Neural crest cell (in vitro differentiated cells): ENCODE data around the gene SELE. TPM values are rescaled to one million over a fixed set of nuclear protein-coding genes. Genes with fewer than 3 reads are reported as not detected.
A peak's percentile ranks its signal among the peaks of the same experiment; 100 is the strongest.

Experiments
- DNase-seq: peaks from one replicate; pipeline ENCODE4 v3.0.0; 2021; ENCODE audit warnings: low read depth, mixed read lengths, low spot score
- H3K27ac Mint-ChIP-seq: one replicate; pipeline ENCODE4 v1.8.0; 2021; ENCODE audit warnings: mild to moderate bottlenecking, mixed read lengths; ENCODE audit not compliant: unreplicated experiment
- H3K27me3 Mint-ChIP-seq: 2 replicates; pipeline ENCODE4 v1.8.0; 2021; ENCODE audit warnings: low read depth, mild to moderate bottlenecking, mixed read lengths
- H3K36me3 Mint-ChIP-seq: 2 replicates; pipeline ENCODE4 v1.8.0; 2021; ENCODE audit warnings: low read depth, mild to moderate bottlenecking, mixed read lengths
- H3K4me1 Mint-ChIP-seq: 2 replicates; pipeline ENCODE4 v1.8.0; 2021; ENCODE audit warnings: mixed read lengths
- H3K4me3 Mint-ChIP-seq: one replicate; pipeline ENCODE4 v1.8.0; 2021; ENCODE audit warnings: mild to moderate bottlenecking, mixed read lengths
- H3K9me3 Mint-ChIP-seq: 2 replicates; pipeline ENCODE4 v1.8.0; 2021; ENCODE audit warnings: mixed read lengths
- total RNA-seq: library from RNA; stranded (reverse); gene quantifications from 2 replicates; pipeline ENCODE4 v1.2.1, GENCODE V29; 2021
- TF ChIP-seq, protein P1 (sequence below): fragments of 200-600 bp; sonication (generic); conservative IDR thresholded peaks from 2 replicates; pipeline ENCODE4 v1.5.0; 2021; ENCODE audit warnings: antibody characterized with exemption, mild to moderate bottlenecking

SELE gene
- total RNA-seq, 1 donor from 2014 or later, result not detected

DNA sequence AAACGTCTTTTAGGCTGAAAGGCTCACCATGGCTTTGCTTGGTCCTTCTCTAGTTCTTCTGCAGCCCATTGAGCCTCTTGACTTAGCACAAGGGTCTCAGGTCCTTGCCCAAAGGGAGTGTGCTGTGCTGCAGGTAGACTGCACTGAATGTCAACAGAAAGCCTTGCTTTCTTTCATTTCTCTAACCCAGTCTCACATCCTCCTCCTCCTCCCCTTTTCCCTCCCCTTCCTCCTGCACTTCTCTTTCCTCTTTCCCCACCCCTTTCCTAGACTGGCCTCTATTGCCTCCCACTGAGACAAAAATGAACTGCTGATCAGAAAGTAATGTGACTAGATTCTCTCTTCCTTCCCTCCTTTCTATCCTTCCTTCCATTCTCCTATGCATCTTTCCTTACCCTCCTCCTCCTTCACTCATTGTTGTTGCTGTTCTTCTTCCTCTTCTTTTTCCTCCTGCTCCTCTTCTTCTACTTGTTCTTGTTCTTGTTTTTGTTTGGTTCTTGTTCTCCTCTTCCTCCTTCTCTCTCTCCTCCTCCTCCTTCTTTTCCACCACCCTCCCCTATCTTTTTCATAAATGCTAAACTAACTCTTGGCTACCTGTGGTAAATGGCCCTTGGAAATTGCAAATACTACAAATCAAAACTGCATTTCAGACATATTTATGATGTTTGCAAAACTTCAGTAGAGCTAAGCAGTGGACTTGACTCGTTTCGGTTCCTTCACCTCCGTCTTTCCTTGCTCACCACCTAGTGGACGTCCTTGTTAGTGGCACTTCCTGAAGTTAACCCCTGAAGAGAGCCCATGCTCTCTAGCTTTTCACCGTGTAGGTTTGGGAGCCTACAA, 22.2 kb downstream of the SELE start, which contains the start of gene SELL:
TSS of gene SELL (minus strand) at position 152 of the 840 bp plus-strand sequence. CDS start at position 30, 122 bp downstream.
- H3K9me3 Mint-ChIP-seq, result peaks cover 10% of the 10 kb centered on the region
- TF ChIP-seq, protein P1, sequence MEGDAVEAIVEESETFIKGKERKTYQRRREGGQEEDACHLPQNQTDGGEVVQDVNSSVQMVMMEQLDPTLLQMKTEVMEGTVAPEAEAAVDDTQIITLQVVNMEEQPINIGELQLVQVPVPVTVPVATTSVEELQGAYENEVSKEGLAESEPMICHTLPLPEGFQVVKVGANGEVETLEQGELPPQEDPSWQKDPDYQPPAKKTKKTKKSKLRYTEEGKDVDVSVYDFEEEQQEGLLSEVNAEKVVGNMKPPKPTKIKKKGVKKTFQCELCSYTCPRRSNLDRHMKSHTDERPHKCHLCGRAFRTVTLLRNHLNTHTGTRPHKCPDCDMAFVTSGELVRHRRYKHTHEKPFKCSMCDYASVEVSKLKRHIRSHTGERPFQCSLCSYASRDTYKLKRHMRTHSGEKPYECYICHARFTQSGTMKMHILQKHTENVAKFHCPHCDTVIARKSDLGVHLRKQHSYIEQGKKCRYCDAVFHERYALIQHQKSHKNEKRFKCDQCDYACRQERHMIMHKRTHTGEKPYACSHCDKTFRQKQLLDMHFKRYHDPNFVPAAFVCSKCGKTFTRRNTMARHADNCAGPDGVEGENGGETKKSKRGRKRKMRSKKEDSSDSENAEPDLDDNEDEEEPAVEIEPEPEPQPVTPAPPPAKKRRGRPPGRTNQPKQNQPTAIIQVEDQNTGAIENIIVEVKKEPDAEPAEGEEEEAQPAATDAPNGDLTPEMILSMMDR, result peak; percentile 77
- peaks cover 3% of the 10 kb centered on the region for H3K4me1 Mint-ChIP-seq
- no peak within 1 kb of the TSS for H3K27ac Mint-ChIP-seq
- peaks cover 63% of the 10 kb centered on the region for H3K27me3 Mint-ChIP-seq
- DNase-seq, result peak; percentile 55
- H3K4me3 Mint-ChIP-seq, result no peak within 1 kb of the TSS
- H3K36me3 Mint-ChIP-seq, result peaks cover 2% of the 10 kb centered on the region

DNA sequence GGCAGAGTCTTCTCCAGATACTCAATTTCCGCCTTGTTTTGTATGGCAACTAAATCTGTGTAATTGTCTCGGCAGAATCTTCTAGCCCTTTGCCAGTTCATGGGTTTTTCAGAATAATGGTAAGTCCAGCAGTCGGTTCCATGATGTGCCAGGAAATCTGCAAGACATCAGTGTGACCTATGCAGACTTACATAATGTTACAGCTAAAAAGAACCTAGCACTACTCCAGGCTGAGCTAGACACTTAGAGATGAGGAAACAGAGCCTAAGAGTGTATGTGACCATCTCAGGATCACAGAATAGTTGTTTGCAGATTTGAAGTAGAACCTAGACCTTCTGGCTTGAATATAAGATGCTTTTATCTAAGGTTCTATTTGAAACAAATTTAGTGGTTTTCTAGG, 25.2 kb downstream of the SELE start:
- peaks cover 2% of the 10 kb centered on the region for H3K36me3 Mint-ChIP-seq
- peaks cover 7% of the 10 kb centered on the region for H3K9me3 Mint-ChIP-seq
- TF ChIP-seq, protein P1, result no peak
- no peak overlapping the region for H3K27ac Mint-ChIP-seq
- no peak for DNase-seq
- peaks cover 3% of the 10 kb centered on the region for H3K4me1 Mint-ChIP-seq
- H3K4me3 Mint-ChIP-seq, result no peak overlapping the region
- H3K27me3 Mint-ChIP-seq, result peaks cover 76% of the 10 kb centered on the region

DNA sequence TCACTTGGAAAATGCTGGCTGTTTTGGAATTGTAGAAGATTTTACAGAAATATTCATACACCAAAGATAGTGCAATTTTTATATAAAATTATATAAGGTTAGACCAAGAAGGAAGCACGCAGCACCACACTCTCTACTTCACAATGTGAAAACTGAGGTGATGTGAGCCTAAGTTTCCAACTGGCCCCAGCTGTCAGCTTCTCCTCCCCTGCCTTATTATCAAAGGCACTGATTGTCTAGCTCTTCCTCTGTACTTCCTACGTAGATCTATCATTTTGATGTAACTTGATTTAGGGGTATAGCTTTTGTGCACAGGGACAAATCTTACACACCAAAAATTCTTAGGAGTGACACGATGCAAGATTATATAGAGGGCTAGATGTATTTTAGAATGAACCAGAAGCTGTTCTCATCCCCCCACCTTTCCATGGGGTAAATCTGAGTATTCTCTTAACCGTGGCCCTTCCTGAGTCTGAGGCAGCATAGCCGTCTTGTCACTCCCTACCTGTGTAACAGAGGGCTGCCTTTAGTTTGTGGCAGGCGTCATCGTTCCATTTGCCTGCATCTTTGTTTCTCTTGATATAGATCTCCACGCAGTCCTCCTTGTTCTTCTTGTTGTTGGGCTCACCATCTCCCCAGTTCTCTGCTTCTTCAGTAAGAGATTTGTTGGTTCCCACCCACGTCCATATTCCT, 25.8 kb downstream of the SELE start:
- H3K27me3 Mint-ChIP-seq, result peaks cover 78% of the 10 kb centered on the region
- DNase-seq, result no peak
- no peak overlapping the region for H3K4me3 Mint-ChIP-seq
- peaks cover 4% of the 10 kb centered on the region for H3K9me3 Mint-ChIP-seq
- TF ChIP-seq, protein P1, result no peak
- H3K27ac Mint-ChIP-seq, result no peak overlapping the region
- H3K4me1 Mint-ChIP-seq, result peaks cover 3% of the 10 kb centered on the region
- no peaks in the 10 kb centered on the region for H3K36me3 Mint-ChIP-seq

DNA sequence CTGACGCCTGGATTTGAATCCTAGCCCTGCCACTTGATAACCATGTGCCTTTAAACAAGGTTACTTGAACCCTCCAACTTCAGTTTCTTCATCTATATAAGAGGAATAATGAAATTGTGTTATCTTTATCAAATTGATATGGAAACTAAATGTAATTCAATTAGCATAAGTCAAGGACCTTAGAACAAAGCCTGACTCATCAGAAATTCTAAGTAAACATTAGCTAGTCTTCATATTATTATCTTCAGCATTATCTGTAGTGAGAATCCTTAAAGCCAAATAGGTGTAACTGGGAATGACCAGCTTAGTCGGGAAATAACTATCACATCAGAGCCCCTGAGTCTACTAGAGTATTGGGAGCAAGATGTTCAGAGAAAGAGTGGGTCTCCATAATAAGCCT, 29.1 kb downstream of the SELE start:
- Mint-ChIP-seq H3K27me3 (peaks cover 60% of the 10 kb centered on the region), H3K9me3 (no peaks in the 10 kb centered on the region), H3K4me1 (no peaks in the 10 kb centered on the region), H3K36me3 (no peaks in the 10 kb centered on the region), H3K27ac (no peak overlapping the region), H3K4me3 (no peak overlapping the region)
- DNase-seq, result no peak
- TF ChIP-seq, protein P1, result no peak

DNA sequence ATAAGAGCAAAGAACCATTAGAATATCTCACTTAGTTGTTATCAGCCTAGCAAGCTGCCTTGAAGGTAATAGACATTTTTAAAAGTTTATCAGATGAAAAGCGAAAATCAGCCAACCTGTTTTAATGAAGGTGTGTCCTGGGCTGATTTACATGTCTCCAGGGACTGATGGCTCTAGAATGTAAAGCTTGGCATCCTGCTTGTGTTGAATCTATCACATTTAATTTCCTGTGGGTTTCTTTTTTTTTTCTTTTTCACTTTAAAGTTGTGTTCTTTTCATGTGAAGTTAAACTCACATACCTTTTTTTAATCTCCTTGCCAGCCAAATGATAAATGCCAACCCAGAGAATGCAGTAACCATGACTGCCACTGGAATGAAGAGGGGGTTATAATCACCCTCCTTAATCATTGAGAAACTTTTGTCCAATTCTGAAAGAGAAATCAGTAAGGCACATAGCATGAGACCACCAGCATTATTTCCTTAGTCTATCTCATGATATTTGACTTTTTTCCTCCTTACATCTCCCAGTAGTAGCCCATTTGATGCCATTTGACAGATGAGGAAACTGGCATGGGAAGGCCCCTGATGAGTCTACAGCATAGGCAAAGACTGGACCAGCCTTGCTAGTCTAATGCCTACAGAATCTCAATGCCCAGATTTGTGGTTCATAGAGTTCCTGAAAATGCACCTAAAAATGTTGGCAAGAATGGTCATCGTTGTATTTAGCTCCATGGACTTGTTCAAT, 32.4 kb downstream of the SELE start:
- H3K27me3 Mint-ChIP-seq, result peaks cover 47% of the 10 kb centered on the region
- DNase-seq, result no peak
- no peak overlapping the region for H3K27ac Mint-ChIP-seq
- no peaks in the 10 kb centered on the region for H3K9me3 Mint-ChIP-seq
- TF ChIP-seq, protein P1, result no peak
- H3K4me1 Mint-ChIP-seq, result no peaks in the 10 kb centered on the region
- no peaks in the 10 kb centered on the region for H3K36me3 Mint-ChIP-seq
- H3K4me3 Mint-ChIP-seq, result no peak overlapping the region
